NCI-H146 (cell line): ENCODE data around the gene DNMT3B.
"Not testable (repeated sequence)": the region's sequence is repeated elsewhere in the genome, so short reads cannot be mapped to it uniquely, and the experiment has no call there.

Experiments
- DNase-seq: peaks from one replicate; lab custom pipeline; 2025; lab: John Stamatoyannopoulos, UW

DNMT3B gene

GRCh38 chr20:32792316-32792715, 30.1 kb downstream of the DNMT3B start:
- no peak for DNase-seq

DNA sequence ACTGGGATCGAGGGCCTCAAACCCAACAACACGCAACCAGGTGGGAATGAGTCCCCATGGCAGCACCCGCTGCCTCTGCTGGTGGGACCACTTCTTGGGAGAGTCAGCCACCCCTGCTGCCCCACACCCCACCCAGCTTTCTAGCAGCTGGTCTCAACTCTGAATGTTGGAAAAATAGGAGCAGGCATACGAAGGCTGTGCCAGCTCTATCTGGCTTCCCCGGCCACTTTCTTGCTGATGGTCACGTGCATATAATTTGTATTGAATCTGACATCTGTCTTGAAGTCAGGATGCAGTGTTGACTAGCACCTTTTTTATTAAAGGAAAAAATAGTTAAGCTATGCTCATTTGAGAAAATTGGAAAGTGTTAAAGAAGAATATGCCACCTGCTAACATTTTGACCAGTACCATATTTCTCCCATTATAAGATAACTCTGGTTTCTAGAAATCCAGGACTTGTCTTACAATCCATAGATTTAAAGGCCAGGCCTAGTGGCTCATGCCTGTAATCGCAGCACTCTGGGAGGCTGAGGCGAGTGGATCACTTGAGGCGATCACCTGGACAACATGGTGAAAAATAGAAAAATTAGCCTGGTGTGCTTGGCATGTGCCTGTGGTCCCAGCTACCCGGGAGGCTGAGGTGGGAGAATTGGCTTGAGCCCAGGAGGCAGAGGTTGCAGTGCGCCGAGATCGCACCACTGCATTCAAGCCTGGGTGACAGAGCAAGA, 30.7 kb downstream of the DNMT3B start:
- no peak for DNase-seq

DNA sequence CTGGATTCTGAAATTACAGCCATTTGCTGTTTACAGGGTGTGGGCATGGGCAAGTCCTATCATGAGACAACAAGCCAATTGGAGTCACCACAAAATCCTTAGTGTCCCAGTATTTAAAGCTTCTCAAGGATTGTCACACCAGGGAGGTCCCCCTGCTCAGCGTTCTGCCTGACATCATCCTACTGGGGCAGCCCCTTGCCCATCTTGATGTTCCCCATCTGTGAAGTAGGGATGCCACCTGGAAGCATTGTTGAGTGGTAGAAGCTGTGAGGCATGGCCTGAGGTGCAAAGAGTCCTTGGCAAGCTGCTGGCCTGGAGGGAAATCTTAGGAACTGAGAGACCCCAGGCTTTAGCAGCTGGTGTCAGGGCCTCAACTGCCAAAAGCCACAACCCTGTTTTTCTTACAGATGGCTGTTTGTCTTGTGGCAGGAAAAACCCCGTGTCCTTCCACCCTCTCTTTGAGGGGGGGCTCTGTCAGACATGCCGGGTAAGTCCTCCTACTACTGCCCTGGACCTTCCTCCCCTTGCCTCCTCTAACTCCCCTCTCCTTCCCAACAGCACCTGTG, 34.3 kb downstream of the DNMT3B start:
- DNase-seq = no peak

DNA sequence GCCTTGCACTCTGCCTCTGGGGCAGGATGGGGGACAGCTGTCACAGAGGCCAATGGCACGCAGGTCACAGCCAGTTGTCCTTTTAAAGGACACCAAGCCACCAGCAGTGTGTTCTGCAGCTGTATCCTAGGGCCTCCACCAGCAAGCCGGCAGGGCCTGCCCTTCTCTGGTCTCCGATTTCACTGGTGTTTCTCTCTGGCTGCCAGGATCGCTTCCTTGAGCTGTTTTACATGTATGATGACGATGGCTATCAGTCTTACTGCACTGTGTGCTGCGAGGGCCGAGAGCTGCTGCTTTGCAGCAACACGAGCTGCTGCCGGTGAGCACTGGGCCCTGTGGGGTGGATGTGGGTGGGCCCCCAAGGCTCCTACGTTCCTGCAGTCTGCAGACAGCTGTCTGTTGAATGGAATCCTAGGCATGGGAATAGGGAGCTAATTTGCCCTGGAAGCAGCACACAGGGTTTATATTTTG, 34.8 kb downstream of the DNMT3B start:
- no peak for DNase-seq

DNA sequence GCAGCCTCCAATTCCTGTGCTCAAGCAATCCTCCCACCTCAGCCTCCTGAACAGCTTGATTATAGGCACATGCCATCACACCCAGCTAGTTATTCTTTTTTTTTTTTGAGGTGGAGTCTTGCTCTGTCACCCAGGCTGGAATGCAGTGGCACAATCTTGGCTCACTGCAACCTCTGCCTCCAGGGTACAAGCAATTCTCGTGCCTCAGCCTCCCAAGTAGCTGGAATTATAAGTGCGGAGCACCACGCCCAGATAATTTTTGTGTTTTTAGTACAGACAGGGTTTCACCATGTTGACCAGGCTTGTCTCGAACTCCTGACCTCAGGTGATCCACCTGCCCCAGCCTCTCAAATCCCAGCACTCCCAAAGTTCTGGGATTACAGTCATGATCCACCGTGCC, 35.4 kb downstream of the DNMT3B start:
- not testable (repeated sequence) for DNase-seq

DNA sequence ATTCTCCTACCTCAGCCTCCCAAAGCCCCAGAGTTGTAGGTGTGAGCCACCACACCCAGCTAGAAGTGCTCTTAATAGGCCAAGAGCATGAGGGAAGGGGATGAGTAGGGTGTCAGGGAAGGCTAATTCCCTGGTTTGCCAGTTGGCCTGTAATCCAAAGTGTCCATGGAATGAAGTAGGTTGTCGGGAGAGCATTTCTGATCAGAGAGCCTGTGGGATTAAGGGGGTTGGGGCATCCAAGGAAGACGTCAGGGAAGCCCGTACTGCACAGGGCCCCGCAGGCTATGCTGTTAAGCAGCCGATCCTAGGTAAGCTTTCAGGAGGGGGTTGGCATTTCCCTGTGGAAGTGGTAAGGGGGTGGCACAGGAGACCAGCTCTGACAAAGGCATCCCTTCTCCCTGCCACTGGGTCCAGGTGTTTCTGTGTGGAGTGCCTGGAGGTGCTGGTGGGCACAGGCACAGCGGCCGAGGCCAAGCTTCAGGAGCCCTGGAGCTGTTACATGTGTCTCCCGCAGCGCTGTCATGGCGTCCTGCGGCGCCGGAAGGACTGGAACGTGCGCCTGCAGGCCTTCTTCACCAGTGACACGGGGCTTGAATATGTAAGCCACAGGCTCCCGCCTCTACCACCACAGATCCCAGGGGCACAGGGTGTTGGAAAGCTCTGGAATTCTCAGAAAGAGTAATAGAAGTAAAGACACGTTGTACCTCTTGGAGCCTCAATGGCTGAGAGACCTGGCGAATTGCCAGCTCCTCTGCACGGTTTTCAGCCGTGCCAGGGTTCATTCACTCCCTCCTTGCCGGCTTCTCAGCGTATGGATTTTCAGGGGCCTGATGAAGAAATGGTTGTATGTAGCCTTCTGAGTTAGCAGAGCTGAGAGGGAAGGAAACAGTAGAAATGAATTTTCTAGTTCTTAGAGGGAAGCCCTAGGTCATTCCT, 36.1 kb downstream of the DNMT3B start:
- DNase-seq = no peak

DNA sequence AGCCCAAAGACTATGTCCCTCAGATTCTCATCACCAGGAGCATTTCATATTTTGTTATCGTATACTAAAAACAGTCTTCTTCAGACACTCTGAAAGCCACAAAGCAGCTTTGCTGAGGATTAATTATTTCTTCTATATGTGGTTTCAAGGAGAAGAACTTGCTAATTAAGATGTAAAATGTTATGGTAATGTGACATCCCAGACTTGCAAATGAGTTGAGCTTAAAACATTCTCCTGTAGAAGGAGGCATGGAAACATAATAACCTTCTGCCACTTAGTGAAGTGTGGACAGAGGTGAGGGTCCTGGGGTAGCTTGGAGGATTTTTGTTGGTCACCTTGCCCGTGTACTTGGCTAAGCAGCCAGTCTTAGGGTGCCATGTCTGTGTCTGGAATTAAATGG, 40.9 kb downstream of the DNMT3B start:
- no peak for DNase-seq

DNA sequence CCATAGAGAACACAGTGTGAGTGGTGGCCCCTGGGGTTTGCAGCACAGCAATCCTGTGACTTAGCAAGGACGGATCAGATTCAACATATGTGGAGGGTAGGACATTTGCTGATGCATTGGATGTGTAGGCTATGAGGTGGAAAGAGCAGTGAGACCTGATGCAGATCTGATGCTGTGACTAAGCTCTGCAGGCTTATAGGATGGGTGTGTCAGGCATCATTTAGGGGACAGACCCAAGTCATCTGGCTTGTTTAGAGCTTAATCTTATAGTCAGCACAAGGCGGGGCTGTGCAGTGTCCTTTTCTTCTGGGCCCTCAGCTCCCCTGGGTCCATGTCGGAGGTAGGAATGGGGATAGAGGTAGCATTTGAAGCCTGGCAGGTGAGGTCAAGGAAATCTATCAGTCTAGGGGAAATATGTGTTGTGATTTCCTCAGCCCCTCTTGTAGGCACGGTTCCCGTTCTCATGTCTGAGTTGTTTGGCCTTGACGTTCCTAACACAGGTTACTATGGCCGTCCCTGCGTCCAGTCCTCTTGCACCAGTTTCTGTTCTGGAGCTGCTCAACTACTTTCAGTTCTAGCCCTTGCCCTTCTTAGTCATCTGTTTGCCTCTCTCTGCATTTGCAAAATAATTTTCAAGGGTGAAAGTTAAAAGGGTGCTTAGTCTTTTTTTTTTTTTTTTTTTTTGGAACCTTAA, 42.0 kb downstream of the DNMT3B start:
- DNase-seq = no peak

- no peak for DNase-seq
These were observed 42.6 kb downstream of the DNMT3B start for GRCh38 chr20:32804817-32805216.

GRCh38 chr20:32805721-32806120, 43.5 kb downstream of the DNMT3B start:
- no peak for DNase-seq

DNA sequence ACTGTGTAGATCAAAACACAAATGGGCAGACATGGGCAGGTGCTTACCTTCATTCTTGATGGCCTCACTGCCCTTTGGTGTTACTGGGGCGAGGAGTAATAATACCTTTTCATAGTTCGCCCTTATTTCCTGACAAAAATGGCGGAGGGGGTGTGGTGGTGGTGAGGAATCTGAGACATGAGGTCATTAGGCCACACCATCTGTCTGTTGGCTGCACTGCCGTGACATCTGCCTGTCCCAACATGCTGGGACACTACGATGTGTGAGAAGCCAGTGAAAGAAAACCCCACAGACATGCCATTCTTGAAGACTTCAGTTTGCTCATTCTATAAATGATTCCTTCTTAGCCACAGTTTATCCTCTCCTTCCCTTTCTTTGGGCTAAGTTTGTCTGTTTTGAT, 44.2 kb downstream of the DNMT3B start:
- no peak for DNase-seq

DNA sequence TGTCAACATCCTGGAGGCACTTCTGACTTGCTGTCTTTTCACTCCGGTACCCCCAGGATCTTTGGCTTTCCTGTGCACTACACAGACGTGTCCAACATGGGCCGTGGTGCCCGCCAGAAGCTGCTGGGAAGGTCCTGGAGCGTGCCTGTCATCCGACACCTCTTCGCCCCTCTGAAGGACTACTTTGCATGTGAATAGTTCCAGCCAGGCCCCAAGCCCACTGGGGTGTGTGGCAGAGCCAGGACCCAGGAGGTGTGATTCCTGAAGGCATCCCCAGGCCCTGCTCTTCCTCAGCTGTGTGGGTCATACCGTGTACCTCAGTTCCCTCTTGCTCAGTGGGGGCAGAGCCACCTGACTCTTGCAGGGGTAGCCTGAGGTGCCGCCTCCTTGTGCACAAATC, 45.5 kb downstream of the DNMT3B start:
- no peak for DNase-seq

GRCh38 chr20:32808438-32808837, 46.3 kb downstream of the DNMT3B start:
- no peak for DNase-seq

DNA sequence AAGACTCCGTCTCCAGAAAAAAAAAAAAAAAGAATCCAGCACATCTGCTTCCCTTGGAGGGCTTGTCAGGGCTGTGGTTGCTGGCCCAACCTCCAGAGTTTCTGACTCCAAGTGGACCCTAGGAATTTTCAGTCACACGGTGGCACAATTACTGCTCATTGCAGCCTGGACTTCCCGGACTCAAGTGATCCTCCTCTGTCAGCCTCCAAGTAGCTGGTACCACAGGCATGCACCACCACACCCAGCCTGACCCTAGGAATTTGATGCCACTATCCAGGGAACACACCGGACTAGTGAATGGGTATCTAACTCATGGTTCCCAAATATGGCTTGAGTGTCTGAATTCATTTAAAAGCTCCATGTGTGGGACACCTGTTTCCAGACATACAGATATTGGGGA, 47.7 kb downstream of the DNMT3B start:
- no peak for DNase-seq

DNA sequence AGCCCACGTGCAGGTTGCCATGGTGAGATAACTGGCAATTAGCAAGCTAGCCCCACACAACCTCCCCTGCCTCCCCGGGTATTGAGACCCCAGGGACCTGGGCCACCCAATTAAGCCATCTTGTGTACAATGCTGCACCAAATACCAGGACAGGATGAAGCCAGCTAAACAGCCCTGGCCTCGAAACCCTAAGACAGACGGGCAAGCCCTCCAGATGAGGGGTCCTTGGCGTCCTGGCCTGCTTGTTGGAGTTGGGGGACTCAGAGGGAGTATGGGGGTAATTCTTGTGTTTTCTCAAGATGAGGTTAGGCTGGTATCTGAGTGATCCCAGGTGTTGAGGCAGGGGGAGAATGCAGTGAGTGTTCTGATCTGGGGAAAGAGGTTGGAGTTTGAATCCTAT, 48.8 kb downstream of the DNMT3B start:
- no peak for DNase-seq

DNA sequence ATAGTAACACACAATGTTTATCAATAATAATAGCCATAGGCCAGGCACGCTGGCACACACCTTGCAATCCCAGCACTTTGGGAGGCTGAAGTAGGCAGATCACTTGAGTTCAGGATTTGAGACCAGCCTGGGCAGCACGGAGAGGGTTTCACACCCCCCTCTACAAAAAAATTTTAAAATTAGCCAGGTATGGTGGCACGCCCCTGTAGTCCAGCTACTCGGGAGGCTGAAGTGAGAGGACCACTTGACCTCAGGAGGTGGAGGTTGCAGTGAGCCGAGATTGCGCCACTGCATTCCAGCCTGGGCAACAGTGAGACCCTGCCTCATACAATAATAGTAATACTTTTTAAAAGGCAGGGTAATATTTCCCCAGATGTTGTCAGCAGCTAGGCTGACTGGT, 49.7 kb downstream of the DNMT3B start:
- DNase-seq = no peak

DNA sequence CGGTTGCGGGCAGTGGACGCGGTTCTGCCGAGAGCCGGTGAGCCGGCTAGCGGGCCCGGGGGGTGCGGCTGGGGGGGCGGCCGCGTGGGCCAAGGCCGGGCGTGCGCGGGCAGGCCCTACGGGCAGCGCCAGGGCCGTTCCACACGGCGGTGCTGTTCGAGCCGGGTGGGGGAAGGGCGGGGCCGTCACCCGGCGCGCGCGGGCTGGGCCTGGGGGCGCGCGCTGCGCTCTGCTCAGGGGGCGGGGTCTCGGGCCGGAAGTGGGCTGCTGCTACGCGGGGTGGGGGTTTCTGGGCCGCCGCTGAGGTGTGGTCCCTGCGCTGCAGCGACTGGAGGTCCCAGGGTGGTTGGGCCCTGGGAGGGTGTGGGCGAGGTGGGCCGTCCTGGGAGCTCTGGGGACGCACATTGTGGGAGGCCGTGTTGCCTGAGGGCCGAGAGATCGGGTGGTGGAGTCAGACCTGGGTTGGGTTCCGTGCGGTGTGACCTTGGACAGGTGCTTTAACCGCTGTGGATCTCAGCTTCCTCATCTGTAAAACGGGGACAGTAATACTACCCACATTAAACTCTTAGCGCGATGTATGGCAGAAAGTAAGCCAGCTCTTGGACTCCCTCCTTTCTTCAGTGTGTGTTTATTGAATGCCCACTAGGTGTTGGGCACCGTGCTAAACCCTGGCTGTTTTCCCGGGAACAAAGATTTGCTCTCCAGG, 58.0 kb downstream of the DNMT3B start:
- peak; percentile 91 for DNase-seq

DNA sequence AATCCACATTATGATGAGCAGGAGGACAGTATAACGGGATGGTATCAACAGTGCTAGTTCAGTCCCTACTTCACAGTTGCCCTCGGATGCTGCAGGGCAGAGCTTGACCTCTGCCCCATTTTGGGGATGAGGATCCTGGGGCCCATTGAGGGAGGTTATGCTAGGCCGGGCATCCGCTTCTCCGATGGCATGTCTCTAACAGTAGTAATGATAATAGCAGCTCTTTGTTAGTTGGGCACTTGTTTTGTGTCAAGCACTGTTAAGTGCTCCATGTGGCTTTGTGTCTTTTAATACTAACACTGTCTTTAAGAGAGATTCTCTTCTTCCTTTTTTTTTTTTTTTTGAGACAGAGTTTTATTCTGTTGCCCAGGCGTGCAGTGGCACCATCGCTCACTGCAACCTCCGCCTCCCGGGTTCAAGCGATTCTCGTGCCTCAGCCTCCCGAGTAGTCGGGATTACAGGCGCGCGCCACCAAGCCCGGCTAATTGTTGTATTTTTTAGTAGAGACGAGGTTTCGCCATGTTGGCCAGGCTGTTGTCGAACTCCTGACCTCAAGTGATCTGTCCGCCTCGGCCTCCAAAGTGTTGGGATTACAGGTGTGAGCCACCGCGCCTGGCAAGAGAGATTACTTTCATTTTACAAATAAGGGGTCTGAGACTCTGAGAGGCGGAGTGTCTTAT, 58.7 kb downstream of the DNMT3B start:
- DNase-seq = no peak

DNA sequence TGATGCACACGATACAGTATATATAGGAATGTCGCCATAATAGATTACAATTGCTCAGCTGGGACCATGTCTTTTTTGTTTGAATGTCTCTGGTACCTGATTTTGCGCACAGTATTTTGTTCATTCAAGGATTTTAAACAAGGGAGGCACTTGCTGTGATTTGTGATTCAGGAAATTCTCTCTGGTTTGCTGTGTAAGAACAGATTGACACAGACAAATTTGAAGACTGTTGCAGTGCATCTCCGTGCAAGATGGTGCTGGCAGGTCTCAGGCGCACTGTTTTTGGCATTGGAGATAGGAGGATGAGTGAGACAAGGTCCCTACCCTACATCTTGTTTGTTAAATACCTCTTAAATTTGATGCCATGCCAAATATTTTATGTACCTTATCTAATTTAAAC, 60.0 kb downstream of the DNMT3B start:
- no peak for DNase-seq

GRCh38 chr20:32823078-32823477, 60.9 kb downstream of the DNMT3B start:
- no peak for DNase-seq
